CD4-positive, alpha-beta T cell treated with Interleukin-1 beta for 1 hour (primary cell): ENCODE data around the gene TXNL4B.
"Not testable (repeated sequence)": the region's sequence is repeated elsewhere in the genome, so short reads cannot be mapped to it uniquely, and the experiment has no call there.

Experiments used
- DNase-seq, 2 donors: peaks; one replicate each; pipeline ENCODE4 v3.0.0-alpha.2; 2020 to 2022

Gene TXNL4B

GRCh38 chr16:72072514-72073342, 20.7 kb downstream of the TXNL4B start:
- no peak for DNase-seq

- no peak for DNase-seq
These were observed 24.5 kb downstream of the TXNL4B start for GRCh38 chr16:72068930-72069329.

GRCh38 chr16:72066747-72067146, 26.7 kb downstream of the TXNL4B start:
- DNase-seq, result peak in 1 of 2 donors; percentile 21

- DNase-seq, result no peak
These were observed 29.0 kb downstream of the TXNL4B start for GRCh38 chr16:72064361-72064894.

GRCh38 chr16:72061564-72061963, 31.9 kb downstream of the TXNL4B start:
- DNase-seq, result no peak

- no peak for DNase-seq
These were observed 33.0 kb downstream of the TXNL4B start for GRCh38 chr16:72060405-72060804.

- not testable (repeated sequence) for DNase-seq
These were observed 34.4 kb downstream of the TXNL4B start for GRCh38 chr16:72059060-72059459.

- DNase-seq, result not testable (repeated sequence)
These were observed 36.1 kb downstream of the TXNL4B start for GRCh38 chr16:72057313-72057712.

GRCh38 chr16:72055911-72056310, 37.5 kb downstream of the TXNL4B start:
- no peak for DNase-seq

- not testable (repeated sequence) for DNase-seq
These were observed 39.1 kb downstream of the TXNL4B start, which contains the start of gene HP for GRCh38 chr16:72054254-72054847. Gene HP (plus strand): TSS chr16:72054505. CDS start chr16:72054653, 148 bp downstream.

- no peak for DNase-seq
These were observed 41.6 kb downstream of the TXNL4B start for GRCh38 chr16:72051818-72052217.

- DNase-seq, result no peak
These were observed 42.5 kb downstream of the TXNL4B start for GRCh38 chr16:72050769-72051464.

GRCh38 chr16:72049110-72049509, 44.3 kb downstream of the TXNL4B start:
- DNase-seq, result no peak

GRCh38 chr16:72044825-72045359, 48.5 kb downstream of the TXNL4B start:
- DNase-seq, result no peak

GRCh38 chr16:72044296-72044695, 49.1 kb downstream of the TXNL4B start:
- DNase-seq, result no peak

- no peak for DNase-seq
These were observed 49.9 kb downstream of the TXNL4B start for GRCh38 chr16:72043539-72043938.

- DNase-seq, result no peak
These were observed 50.4 kb downstream of the TXNL4B start for GRCh38 chr16:72043058-72043457.

GRCh38 chr16:72042157-72042660, 51.2 kb downstream of the TXNL4B start:
- no peak for DNase-seq

- no peak for DNase-seq
These were observed 57.3 kb downstream of the TXNL4B start for GRCh38 chr16:72036098-72036497.
